Muscle layer of duodenum (tissue), 2 donors: ENCODE data around the gene METTL6.
"Not testable (repeated sequence)": the region's sequence is repeated elsewhere in the genome, so short reads cannot be mapped to it uniquely, and the experiment has no call there.

Experiments
- H3K27ac ChIP-seq: one replicate; pipeline ENCODE4 v1.7.0; 2013; ENCODE audit warnings: mild to moderate bottlenecking, low read length
- H3K27me3 ChIP-seq: one replicate; pipeline ENCODE4 v1.7.0; 2013; ENCODE audit warnings: low read depth, mild to moderate bottlenecking, control low read depth, low read length
- H3K36me3 ChIP-seq, 2 donors: one replicate each; pipeline ENCODE4 v1.7.0; 2013; ENCODE audit warnings: low read length in 2 of 2, control low read depth in 1 of 2, mild to moderate bottlenecking in 1 of 2; ENCODE audit not compliant: insufficient read depth in 2 of 2, control insufficient read depth in 1 of 2
- H3K4me1 ChIP-seq, 2 donors: one replicate each; pipeline ENCODE4 v1.7.0; 2013; ENCODE audit warnings: low read length in 2 of 2, mild to moderate bottlenecking in 2 of 2, control low read depth in 1 of 2, moderate library complexity in 1 of 2; ENCODE audit not compliant: insufficient read depth in 2 of 2, control insufficient read depth in 1 of 2
- H3K4me3 ChIP-seq, 2 donors: one replicate each; pipeline ENCODE4 v1.7.0; 2013; ENCODE audit warnings: low read length in 2 of 2, low read depth in 1 of 2, mild to moderate bottlenecking in 1 of 2
- H3K9me3 ChIP-seq, 2 donors: one replicate each; pipeline ENCODE4 v1.7.0; 2013; ENCODE audit warnings: low read length in 2 of 2, control low read depth in 1 of 2, mild to moderate bottlenecking in 1 of 2; ENCODE audit not compliant: control insufficient read depth in 1 of 2
- donor health status: healthy.

The METTL6 gene

DNA sequence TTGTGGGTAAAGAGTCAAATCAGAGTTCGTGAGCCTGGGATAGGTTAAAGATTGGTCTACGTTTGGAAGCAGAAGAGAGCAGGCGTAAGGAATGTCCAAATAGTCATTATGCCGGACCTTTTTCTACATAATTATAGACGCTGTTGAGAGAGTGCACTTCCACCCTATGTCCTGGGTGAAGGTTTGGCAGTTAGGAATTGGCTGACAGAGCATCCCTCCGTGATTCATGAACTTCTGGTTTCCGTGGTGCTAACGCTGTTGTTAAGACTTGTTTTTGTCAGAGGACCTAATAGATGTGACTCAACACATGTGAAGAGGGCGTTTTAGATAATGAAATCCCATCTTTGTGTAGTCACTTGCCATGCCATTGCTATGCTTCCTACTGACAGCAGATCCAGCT lies 1.2 kb upstream of the METTL6 start:
- H3K36me3 ChIP-seq, result peaks cover 17 to 31% of the 10 kb centered on the region in 2 donors
- peak overlapping the region; percentile 95 to 98 for H3K4me3 ChIP-seq
- no peaks in the 10 kb centered on the region for H3K27me3 ChIP-seq
- H3K4me1 ChIP-seq, result peaks cover 7 to 23% of the 10 kb centered on the region in 2 donors
- peak overlapping the region; percentile 82 for H3K27ac ChIP-seq
- H3K9me3 ChIP-seq, result no peaks in the 10 kb centered on the region

DNA sequence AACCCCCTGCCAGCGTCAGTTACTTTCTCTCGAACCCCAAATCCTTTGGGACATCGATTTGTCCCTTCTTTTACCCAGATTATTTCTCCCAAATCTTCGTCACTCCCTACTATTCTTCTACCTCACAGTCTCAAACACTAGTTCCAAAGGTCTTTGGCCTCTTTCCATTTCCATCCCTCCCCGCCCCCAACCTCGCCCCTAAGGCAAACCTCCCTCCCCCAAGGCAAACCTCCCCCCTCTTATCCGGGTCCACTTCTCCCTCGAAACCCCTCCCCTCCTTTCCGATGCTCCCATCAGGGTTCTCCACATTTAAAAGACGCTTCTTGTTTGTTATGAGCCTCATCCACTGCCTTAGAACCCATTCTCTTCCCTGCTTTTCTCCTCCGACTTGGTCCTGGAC lies 637 bp upstream of the METTL6 start:
- peaks cover 12 to 35% of the 10 kb centered on the region in 2 donors for H3K36me3 ChIP-seq
- H3K27me3 ChIP-seq, result no peaks in the 10 kb centered on the region
- peak overlapping the region; percentile 82 for H3K27ac ChIP-seq
- no peaks in the 10 kb centered on the region for H3K9me3 ChIP-seq
- H3K4me1 ChIP-seq, result peaks cover 7 to 23% of the 10 kb centered on the region in 2 donors
- H3K4me3 ChIP-seq, result peak overlapping the region; percentile 95 to 98

DNA sequence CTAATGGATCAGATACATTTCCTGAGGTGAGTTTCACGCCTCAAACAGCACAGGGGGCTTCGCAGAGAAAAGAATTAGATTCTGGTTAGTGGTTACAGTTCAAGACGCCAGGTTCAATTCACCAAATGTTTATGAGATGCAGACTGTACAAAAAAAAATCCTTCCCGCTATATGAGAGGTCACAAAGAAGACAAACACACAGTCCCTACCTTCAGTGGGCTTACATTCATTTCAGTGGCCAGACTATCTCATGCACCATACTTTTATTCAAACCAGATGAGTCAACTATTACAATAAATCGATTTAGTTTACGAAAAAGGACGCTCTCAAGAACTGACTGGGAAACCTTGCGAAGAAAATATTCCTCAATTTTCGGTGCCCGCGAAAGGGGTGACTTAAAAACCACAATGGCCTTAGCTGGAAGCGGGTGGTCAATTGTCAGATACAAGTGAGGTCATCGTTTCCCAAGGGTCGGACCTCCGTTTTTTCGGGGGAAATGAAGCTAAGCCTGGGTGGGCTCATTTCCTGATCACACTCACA lies 695 bp downstream of the METTL6 start:
- no peaks in the 10 kb centered on the region for H3K27me3 ChIP-seq
- H3K9me3 ChIP-seq, result no peaks in the 10 kb centered on the region
- peak overlapping the region; percentile 82 for H3K27ac ChIP-seq
- H3K4me3 ChIP-seq, result peak overlapping the region; percentile 95 to 98
- H3K4me1 ChIP-seq, result peaks cover 7 to 23% of the 10 kb centered on the region in 2 donors
- H3K36me3 ChIP-seq, result peaks cover 4 to 30% of the 10 kb centered on the region in 2 donors

DNA sequence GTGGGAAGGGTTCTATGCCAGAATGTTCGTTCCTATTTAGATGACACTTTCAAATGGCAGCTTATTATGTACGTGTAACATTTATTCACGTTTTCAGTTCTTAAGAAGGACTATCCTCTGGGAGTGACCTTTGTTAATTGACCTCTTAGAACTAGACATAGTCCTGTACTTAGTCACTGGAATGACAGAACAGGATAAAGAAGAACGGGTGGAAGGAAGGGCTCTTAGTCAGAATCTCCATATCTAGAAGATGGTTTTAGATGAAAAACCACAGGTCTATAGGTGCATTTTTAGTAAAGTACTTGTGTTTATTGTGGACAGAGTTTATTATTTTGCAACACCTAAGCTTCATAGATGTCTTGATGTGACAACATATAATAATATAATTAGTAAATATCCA lies 6.5 kb downstream of the METTL6 start:
- H3K4me3 ChIP-seq, result no peak overlapping the region
- H3K27ac ChIP-seq, result no peak overlapping the region
- H3K36me3 ChIP-seq, result peaks cover 10 to 37% of the 10 kb centered on the region in 2 donors
- H3K27me3 ChIP-seq, result no peaks in the 10 kb centered on the region
- H3K9me3 ChIP-seq, result no peaks in the 10 kb centered on the region
- H3K4me1 ChIP-seq, result peaks cover 0 to 4% of the 10 kb centered on the region in 2 donors

DNA sequence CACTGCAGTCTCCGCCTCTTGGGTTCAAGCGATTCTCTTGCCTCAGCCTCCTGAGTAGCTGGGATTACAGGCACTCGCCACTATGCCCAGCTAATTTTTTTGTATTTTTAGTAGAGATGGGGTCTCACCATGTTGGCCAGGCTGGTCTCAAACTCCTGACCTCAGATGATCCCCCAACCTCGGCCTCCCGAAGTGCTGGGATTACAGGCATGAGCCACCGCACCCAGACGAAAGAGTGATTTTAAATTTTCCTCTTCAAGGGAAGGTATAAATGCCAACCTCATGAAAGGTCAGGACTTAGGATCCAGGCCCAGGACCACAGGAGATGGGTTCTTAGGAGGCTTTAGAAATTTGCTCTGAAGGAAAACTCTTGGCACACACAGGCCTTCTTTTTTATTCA lies 16.4 kb downstream of the METTL6 start:
- not testable (repeated sequence) for H3K4me1 ChIP-seq, H3K4me3 ChIP-seq, H3K27me3 ChIP-seq, H3K27ac ChIP-seq, H3K9me3 ChIP-seq
- peaks cover 30 to 60% of the 10 kb centered on the region in 2 donors for H3K36me3 ChIP-seq

DNA sequence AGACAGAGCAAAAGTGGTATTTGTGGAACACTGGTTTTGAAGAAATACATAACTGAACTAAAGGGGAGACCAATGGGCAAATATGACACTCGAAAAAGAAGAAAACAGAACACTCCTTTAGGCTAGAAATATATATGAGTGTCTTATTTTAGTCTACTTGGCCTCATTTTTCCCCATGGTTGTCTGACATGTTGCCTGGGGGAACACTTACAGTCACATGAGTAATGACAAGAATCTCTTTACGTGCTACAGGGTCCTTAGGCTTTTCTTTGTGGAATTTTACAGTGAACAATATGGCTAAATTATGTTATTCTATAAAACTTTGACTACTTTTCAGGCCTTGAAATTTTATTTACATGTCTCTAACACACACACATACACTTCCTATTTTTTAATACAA lies 17.6 kb downstream of the METTL6 start:
- Histone ChIP-seq H3K4me3 (no peak overlapping the region), H3K27ac (no peak overlapping the region), H3K9me3 (no peaks in the 10 kb centered on the region), H3K4me1 (no peaks in the 10 kb centered on the region), H3K27me3 (no peaks in the 10 kb centered on the region), H3K36me3 (peaks cover 20 to 48% of the 10 kb centered on the region in 2 donors)

DNA sequence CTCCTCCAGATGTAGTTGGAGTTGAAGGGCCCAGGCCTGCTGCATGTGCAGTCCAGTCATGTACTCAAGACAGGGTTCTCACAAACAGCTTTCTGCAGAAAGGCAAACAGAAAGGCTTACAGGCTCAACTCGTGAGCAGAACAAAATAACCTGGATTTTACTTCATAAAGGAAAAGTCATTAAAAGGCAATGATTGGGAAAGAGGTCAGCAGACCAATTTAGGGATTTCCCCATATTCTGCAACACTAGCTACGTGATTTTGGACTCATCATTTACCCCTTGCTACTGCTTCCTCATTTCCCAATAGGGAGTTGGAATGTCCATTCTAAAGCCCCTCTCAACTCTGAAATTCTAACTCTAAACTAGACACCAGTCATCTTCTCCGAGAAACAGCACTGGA lies 18.1 kb downstream of the METTL6 start:
- no peak overlapping the region for H3K27ac ChIP-seq
- H3K4me3 ChIP-seq, result no peak overlapping the region
- H3K9me3 ChIP-seq, result no peaks in the 10 kb centered on the region
- peaks cover 19 to 42% of the 10 kb centered on the region in 2 donors for H3K36me3 ChIP-seq
- no peaks in the 10 kb centered on the region for H3K4me1 ChIP-seq
- H3K27me3 ChIP-seq, result no peaks in the 10 kb centered on the region

DNA sequence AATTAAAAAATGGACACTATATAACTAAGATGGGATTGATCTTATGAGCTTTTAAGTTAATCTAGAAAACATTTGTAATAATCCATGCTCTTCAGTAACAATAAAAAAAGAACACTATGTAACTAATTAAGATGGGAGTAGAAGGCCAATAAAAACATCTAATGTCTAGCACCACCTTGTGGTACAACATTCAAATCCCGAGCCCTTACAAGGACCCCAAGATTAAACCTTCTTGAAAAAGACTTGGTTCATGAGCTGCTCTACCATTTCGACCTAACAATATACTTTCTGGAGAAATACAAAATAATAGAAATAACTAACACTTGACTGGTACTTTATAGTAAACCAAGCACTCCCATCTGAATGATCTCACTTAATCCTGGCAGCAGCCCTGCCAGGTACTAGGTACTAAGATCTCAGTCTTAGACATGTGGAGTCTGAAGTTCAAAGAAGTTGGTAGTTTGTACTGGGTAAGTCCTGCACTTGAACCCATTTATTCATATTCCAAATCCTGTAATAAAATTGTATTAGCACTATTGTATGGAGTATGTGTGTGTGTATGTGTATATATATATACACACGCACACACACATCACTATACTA lies 21.8 kb downstream of the METTL6 start:
- no peak overlapping the region for H3K4me3 ChIP-seq
- H3K9me3 ChIP-seq, result no peaks in the 10 kb centered on the region
- H3K4me1 ChIP-seq, result no peaks in the 10 kb centered on the region
- no peak overlapping the region for H3K27ac ChIP-seq
- peaks cover 4 to 20% of the 10 kb centered on the region in 2 donors for H3K36me3 ChIP-seq
- no peaks in the 10 kb centered on the region for H3K27me3 ChIP-seq

DNA sequence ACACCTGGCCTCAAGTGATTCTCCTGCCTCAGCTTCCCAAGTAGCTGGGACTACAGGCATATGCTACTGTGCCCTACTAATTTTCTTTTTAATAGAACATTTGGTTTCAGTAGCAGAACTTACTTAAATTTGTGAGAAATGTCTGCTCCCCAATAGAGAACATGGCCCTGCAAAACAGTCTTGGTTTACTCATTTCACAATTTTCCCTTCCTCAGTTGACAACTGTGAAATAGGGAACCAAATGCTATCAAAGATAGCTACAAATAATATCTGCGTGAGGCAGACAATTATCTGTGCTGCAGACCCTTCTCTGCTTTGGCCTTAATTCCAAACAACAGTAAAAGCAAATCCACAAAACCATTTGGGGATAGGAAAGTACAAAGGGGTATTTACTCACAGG lies 22.6 kb downstream of the METTL6 start:
- Histone ChIP-seq H3K27me3 (no peaks in the 10 kb centered on the region), H3K9me3 (no peaks in the 10 kb centered on the region), H3K27ac (no peak overlapping the region), H3K4me1 (no peaks in the 10 kb centered on the region), H3K36me3 (peaks cover 3 to 15% of the 10 kb centered on the region in 2 donors), H3K4me3 (no peak overlapping the region)

DNA sequence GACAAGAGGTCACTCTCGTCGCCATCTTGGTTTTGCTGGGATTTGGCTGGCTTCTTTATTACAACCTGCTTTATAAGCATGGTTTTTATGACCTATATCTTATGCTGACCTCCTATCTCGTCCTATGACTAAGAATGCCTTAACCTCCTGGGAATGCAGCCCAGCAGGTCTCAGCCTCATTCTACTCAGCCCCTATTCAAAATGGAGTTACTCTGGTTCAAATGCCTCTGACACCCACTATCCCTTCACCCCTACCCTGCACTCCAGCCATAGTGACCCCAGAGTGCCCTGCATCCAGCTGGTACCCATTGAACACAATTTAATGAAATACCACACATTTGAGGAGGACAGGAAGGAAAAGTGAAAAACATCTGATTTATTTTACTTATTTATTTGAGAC lies 23.4 kb downstream of the METTL6 start:
- Histone ChIP-seq H3K27me3 (no peaks in the 10 kb centered on the region), H3K36me3 (peaks cover 0 to 8% of the 10 kb centered on the region in 2 donors), H3K4me1 (no peaks in the 10 kb centered on the region), H3K27ac (no peak overlapping the region), H3K4me3 (no peak overlapping the region), H3K9me3 (no peaks in the 10 kb centered on the region)

DNA sequence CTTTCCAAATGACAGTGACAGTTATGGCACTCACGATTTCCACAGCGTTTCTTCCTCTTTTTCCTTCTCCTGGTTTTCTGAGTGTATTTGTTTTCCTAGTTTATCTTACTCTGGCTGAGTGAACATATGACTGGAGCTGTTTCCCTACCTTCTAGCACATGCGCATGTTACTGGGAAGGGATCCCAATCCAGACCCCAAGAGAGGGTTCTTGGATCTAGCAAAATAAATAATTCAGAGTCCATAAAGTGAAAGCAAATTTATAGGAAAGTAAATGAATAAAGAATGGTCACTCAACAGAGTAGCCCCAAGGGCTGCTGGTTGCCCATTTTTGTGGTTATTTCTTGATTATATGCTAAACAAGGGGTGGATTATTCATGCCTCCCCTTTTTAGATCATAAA lies 23.8 kb downstream of the METTL6 start:
- H3K9me3 ChIP-seq, result no peaks in the 10 kb centered on the region
- no peak overlapping the region for H3K4me3 ChIP-seq
- peaks cover 0 to 3% of the 10 kb centered on the region in 2 donors for H3K36me3 ChIP-seq
- H3K4me1 ChIP-seq, result no peaks in the 10 kb centered on the region
- H3K27me3 ChIP-seq, result no peaks in the 10 kb centered on the region
- H3K27ac ChIP-seq, result no peak overlapping the region

DNA sequence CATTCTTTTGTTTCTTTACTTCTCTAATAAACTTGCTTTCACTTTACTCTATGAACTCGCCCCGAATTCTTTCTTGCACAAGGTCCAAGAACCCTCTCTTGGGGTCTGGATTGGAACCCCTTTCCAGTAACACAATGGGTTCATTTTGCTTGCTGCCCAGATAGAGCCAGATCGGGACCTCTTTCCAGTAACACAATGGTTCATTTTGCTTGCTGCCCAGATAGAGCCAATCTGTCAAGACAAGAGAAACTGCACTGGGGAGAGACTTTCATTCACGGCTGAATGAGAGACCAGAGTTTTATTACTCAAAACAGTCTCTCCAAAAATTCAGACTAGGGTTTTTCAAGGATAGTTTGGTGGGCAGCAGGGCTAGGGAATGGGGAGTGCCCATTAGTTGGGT lies 25.4 kb downstream of the METTL6 start:
- Histone ChIP-seq H3K4me1 (no peaks in the 10 kb centered on the region), H3K36me3 (peaks cover 0 to 3% of the 10 kb centered on the region in 2 donors), H3K27ac (no peak overlapping the region), H3K27me3 (no peaks in the 10 kb centered on the region), H3K9me3 (peaks cover 0 to 2% of the 10 kb centered on the region in 2 donors), H3K4me3 (no peak overlapping the region)
